GM23338 (cell line): ENCODE results near the gene MAP3K13. TPM values are rescaled to one million over a fixed set of nuclear protein-coding genes. Genes with fewer than 3 reads are reported as not detected.

ENCODE experiments used
- ATAC-seq: fragments of 200-7000 bp; cut with Tn5 transposase; 3 replicates; pipeline ENCODE4 v1.9.1; 2020
- DNase-seq: peaks from one replicate; pipeline ENCODE4 v3.0.0-alpha.2; 2015; ENCODE audit warnings: low spot score
- H2AFZ ChIP-seq: fragments of 200-600 bp; sonication (generic); 2 replicates; pipeline ENCODE4 v1.8.0; 2016; ENCODE audit warnings: antibody characterized with exemption, mild to moderate bottlenecking, moderate library complexity
- H3F3A ChIP-seq: fragments of 200-600 bp; sonication (generic); replicated peaks from 2 replicates; pipeline ENCODE4 v1.8.0; 2017; ENCODE audit warnings: antibody characterized with exemption, mixed run types, low read depth
- H3K27ac ChIP-seq: fragments of 200-600 bp; sonication (generic); 2 replicates; pipeline ENCODE4 v1.6.1; 2016; ENCODE audit warnings: low read depth
- H3K27me3 ChIP-seq: fragments of 200-600 bp; sonication (generic); 2 replicates; pipeline ENCODE4 v1.8.0; 2016; ENCODE audit warnings: mild to moderate bottlenecking, mixed run types, moderate library complexity; ENCODE audit not compliant: insufficient read depth
- H3K36me3 ChIP-seq: fragments of 200-600 bp; sonication (generic); 2 replicates; pipeline ENCODE4 v1.8.0; 2016; ENCODE audit warnings: mild to moderate bottlenecking; ENCODE audit not compliant: insufficient read depth
- H3K4me1 ChIP-seq: fragments of 200-600 bp; sonication (generic); 2 replicates; pipeline ENCODE4 v1.8.0; 2016; ENCODE audit warnings: mild to moderate bottlenecking, moderate library complexity; ENCODE audit not compliant: insufficient read depth
- H3K4me2 ChIP-seq: fragments of 200-600 bp; sonication (generic); 2 replicates; pipeline ENCODE4 v1.7.1; 2017; ENCODE audit warnings: mixed run types
- H3K4me3 ChIP-seq: fragments of 200-600 bp; sonication (generic); 2 replicates; pipeline ENCODE4 v1.6.1; 2016; ENCODE audit warnings: mixed run types
- H3K79me2 ChIP-seq: fragments of 200-600 bp; sonication (generic); replicated peaks from 2 replicates; pipeline ENCODE4 v1.8.0; 2017; ENCODE audit warnings: mild to moderate bottlenecking; ENCODE audit not compliant: insufficient read depth
- H3K9me2 ChIP-seq: fragments of 200-600 bp; sonication (generic); 2 replicates; pipeline ENCODE4 v1.8.0; 2017; ENCODE audit not compliant: insufficient read depth
- H4K20me1 ChIP-seq: fragments of 200-600 bp; sonication (generic); replicated peaks from 2 replicates; pipeline ENCODE4 v1.8.0; 2017; ENCODE audit warnings: mild to moderate bottlenecking; ENCODE audit not compliant: insufficient read depth
- H3K27ac Mint-ChIP-seq: 2 replicates; pipeline ENCODE4 v1.8.0; 2020; ENCODE audit warnings: inconsistent platforms, mild to moderate bottlenecking, moderate library complexity, mixed read lengths
- H3K27me3 Mint-ChIP-seq: 3 replicates; pipeline ENCODE4 v1.8.0; 2022; ENCODE audit warnings: low read depth, mild to moderate bottlenecking, moderate library complexity, mixed read lengths, inconsistent platforms; ENCODE audit not compliant: insufficient read depth, poor library complexity
- H3K36me3 Mint-ChIP-seq: 3 replicates; pipeline ENCODE4 v1.8.0; 2021; ENCODE audit warnings: low read depth, mild to moderate bottlenecking, inconsistent platforms, moderate library complexity, mixed read lengths
- H3K4me1 Mint-ChIP-seq: 3 replicates; pipeline ENCODE4 v1.8.0; 2020; ENCODE audit warnings: mild to moderate bottlenecking, inconsistent platforms, mixed read lengths
- H3K4me3 Mint-ChIP-seq: 3 replicates; pipeline ENCODE4 v1.8.0; 2021; ENCODE audit warnings: moderate library complexity, mild to moderate bottlenecking, inconsistent platforms, mixed read lengths
- H3K9me3 Mint-ChIP-seq: 3 replicates; pipeline ENCODE4 v1.8.0; 2020; ENCODE audit warnings: moderate library complexity, mild to moderate bottlenecking, inconsistent platforms, mixed read lengths
- EZH2phosphoT487 ChIP-seq: fragments of 200-600 bp; sonication (generic); IDR thresholded peaks from one replicate; pipeline ENCODE4 v1.8.1; 2018; ENCODE audit warnings: antibody characterized with exemption; ENCODE audit not compliant: unreplicated experiment
- NANOG ChIP-seq: IDR thresholded peaks from 2 replicates; pipeline ENCODE4 v1.6.1; 2016; ENCODE audit warnings: antibody characterized with exemption, borderline replicate concordance
- POLR2AphosphoS5 ChIP-seq: IDR thresholded peaks from 2 replicates; pipeline ENCODE4 v1.6.1; 2016; ENCODE audit warnings: antibody characterized with exemption, low read depth
- STAT1 ChIP-seq: IDR thresholded peaks from one replicate; pipeline ENCODE4 v1.6.1; 2016; ENCODE audit warnings: antibody characterized with exemption; ENCODE audit not compliant: unreplicated experiment
- polyA plus RNA-seq: library from polyadenylated mRNA; unstranded; fragments of >200 nt; fragmentation: Nextera tagmentation; extraction: Ambion mirVana; gene quantifications from 2 replicates; pipeline ENCODE4 v1.2.1, GENCODE V29; 2016
- total RNA-seq: library from RNA; depleted of rRNA; stranded (reverse); fragments of >200 nt; shearing (Covaris generic); gene quantifications from 2 replicates; pipeline ENCODE4 v1.2.3, GENCODE V29; 2014
- TF ChIP-seq, protein P1 (sequence below), 2 experiments: fragments of 200-600 bp in 1 of 2; sonication (generic) in 1 of 2; conservative IDR thresholded peaks; 2 replicates each; pipeline versions ENCODE4 v1.5.1 to v1.6.1; 2016 to 2017; ENCODE audit warnings: antibody characterized with exemption in 2 of 2, low read depth in 2 of 2, mild to moderate bottlenecking in 2 of 2, moderate library complexity in 1 of 2
- TF ChIP-seq, protein P2 (sequence below): IDR thresholded peaks from one replicate; pipeline ENCODE4 v1.6.1; 2018; ENCODE audit warnings: antibody characterized with exemption; ENCODE audit not compliant: unreplicated experiment
- TF ChIP-seq, protein P3 (sequence below): IDR thresholded peaks from 2 replicates; pipeline ENCODE4 v1.6.1; 2016; ENCODE audit warnings: antibody characterized with exemption

MAP3K13 gene
- total and polyA plus RNA-seq, 2 experiments from 2014 or later = 10.7 to 129 TPM

DNA sequence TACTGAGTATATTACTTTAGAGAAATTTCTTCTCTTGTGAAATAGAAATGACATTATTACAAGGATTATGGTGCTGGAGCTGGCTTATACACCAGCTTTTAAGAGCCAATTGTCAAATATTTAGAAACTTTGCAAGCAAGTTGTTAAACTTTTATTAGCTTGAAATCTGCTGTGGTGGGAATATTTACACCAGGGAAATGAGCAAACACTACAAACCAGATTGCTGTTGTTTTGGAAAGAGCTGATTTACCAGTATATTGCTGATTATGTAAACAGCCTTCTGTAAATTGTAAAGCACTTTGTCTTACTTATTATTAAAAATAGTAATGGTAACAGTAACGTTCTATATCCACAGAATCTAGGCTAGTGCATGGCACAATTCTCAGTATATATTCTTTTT lies 61.5 kb downstream of the MAP3K13 start:
- Histone ChIP-seq H3K79me2 (no peaks in the 10 kb centered on the region), H3K27me3 (no peaks in the 10 kb centered on the region), H2AFZ (no peak overlapping the region), H3K4me1 (no peaks in the 10 kb centered on the region), H3F3A (no peaks in the 10 kb centered on the region), H3K36me3 (no peaks in the 10 kb centered on the region), H3K4me2 (no peak overlapping the region), H3K27ac (no peak overlapping the region), H3K4me3 (no peak overlapping the region), H4K20me1 (no peaks in the 10 kb centered on the region), H3K9me2 (no peaks in the 10 kb centered on the region)
- no peak overlapping the region for H3K4me3 Mint-ChIP-seq
- H3K36me3 Mint-ChIP-seq = no peaks in the 10 kb centered on the region
- no peaks in the 10 kb centered on the region for H3K27me3 Mint-ChIP-seq
- H3K27ac Mint-ChIP-seq = no peak overlapping the region
- no peaks in the 10 kb centered on the region for H3K9me3 Mint-ChIP-seq
- no peak for TF ChIP-seq EZH2phosphoT487
- 0 out of 3 replicates have a peak, but pooled peaks cover 6% of the 10 kb centered on the region for H3K4me1 Mint-ChIP-seq
- ATAC-seq = no peak
- DNase-seq = no peak

DNA sequence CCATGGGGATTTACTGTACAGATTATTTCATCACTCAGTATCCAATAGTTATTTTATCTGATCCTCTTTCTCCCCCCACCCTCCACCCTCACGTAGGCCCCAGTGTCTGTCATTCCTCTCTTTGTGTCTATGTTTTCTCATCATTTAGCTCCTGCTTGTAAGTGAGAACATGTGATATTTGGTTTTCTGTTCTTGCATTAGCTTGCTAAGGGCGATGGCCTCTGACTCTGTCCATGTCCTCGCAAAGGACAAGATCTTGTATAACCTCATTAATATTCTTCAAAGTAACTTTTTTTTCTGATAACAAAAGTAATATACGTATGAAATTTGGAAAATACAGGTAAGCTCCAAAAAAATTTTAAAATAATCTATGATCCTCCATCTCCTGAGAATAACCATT lies 67.4 kb downstream of the MAP3K13 start:
- no peaks in the 10 kb centered on the region for H3K27me3 Mint-ChIP-seq
- ATAC-seq (no peak), DNase-seq (no peak)
- Histone ChIP-seq H3K4me2 (no peak overlapping the region), H3K9me2 (no peaks in the 10 kb centered on the region), H3K4me1 (no peaks in the 10 kb centered on the region), H3K4me3 (no peak overlapping the region), H3K79me2 (no peaks in the 10 kb centered on the region), H4K20me1 (no peaks in the 10 kb centered on the region), H3F3A (no peaks in the 10 kb centered on the region), H3K27me3 (no peaks in the 10 kb centered on the region), H3K27ac (no peak overlapping the region), H2AFZ (no peak overlapping the region), H3K36me3 (no peaks in the 10 kb centered on the region)
- no peaks in the 10 kb centered on the region for H3K36me3 Mint-ChIP-seq
- no peak for TF ChIP-seq NANOG
- TF ChIP-seq POLR2AphosphoS5 = no peak
- TF ChIP-seq STAT1 = no peak
- no peaks in the 10 kb centered on the region for H3K9me3 Mint-ChIP-seq
- no peak overlapping the region for H3K27ac Mint-ChIP-seq
- H3K4me1 Mint-ChIP-seq = 0 out of 3 replicates have a peak, but pooled peaks cover 3% of the 10 kb centered on the region
- no peak overlapping the region for H3K4me3 Mint-ChIP-seq

DNA sequence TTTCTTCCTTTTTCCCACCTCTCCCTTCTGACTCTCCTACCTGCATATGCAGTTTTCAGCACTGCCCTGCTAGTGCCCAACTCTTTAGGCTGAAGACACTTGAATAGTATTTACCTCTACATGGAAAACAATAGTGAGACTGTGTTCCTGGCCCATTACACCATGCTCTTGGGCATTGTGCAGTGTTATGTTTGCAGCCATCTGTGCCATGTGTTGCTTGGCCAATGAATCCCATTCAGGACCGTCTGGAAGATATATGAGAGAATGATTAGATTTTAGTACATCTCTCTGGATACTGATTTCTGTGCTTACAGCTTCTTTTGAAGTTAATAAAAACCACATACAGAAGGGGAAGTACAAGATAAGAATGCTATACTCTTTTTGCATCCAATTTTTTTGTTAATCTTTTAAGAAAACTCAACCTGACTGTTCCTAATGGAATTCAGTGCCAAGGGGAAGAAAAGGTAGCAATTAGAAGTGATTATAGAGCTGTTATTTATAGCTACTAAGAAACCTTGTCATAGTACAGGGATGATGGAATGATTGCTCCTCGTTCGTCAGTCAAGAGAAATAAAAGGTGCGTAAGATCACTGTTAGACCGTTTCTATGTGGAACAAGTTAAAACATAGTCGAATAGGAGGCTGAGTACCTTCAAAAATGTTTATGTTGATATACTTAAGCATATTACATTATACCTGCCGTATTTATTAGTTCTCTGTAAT lies 77.0 kb downstream of the MAP3K13 start:
- ATAC-seq (no peak), DNase-seq (no peak)
- Mint-ChIP-seq H3K4me1 (no peaks in the 10 kb centered on the region), H3K36me3 (no peaks in the 10 kb centered on the region), H3K27me3 (no peaks in the 10 kb centered on the region), H3K9me3 (no peaks in the 10 kb centered on the region), H3K4me3 (no peak overlapping the region), H3K27ac (no peak overlapping the region)
- no peaks in the 10 kb centered on the region for H3K27me3 ChIP-seq
- no peaks in the 10 kb centered on the region for H4K20me1 ChIP-seq
- no peaks in the 10 kb centered on the region for H3K4me1 ChIP-seq
- H3K4me3 ChIP-seq = no peak overlapping the region
- H3K79me2 ChIP-seq = no peaks in the 10 kb centered on the region
- H3K27ac ChIP-seq = no peak overlapping the region
- no peaks in the 10 kb centered on the region for H3K9me2 ChIP-seq
- no peak overlapping the region for H2AFZ ChIP-seq
- H3K36me3 ChIP-seq = no peaks in the 10 kb centered on the region
- H3K4me2 ChIP-seq = no peak overlapping the region
- H3F3A ChIP-seq = no peaks in the 10 kb centered on the region
- TF ChIP-seq, protein P1, sequence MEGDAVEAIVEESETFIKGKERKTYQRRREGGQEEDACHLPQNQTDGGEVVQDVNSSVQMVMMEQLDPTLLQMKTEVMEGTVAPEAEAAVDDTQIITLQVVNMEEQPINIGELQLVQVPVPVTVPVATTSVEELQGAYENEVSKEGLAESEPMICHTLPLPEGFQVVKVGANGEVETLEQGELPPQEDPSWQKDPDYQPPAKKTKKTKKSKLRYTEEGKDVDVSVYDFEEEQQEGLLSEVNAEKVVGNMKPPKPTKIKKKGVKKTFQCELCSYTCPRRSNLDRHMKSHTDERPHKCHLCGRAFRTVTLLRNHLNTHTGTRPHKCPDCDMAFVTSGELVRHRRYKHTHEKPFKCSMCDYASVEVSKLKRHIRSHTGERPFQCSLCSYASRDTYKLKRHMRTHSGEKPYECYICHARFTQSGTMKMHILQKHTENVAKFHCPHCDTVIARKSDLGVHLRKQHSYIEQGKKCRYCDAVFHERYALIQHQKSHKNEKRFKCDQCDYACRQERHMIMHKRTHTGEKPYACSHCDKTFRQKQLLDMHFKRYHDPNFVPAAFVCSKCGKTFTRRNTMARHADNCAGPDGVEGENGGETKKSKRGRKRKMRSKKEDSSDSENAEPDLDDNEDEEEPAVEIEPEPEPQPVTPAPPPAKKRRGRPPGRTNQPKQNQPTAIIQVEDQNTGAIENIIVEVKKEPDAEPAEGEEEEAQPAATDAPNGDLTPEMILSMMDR (conservative IDR thresholded peaks at IDR 0.05; ENCODE audit: low read depth in 2 of 2) = no peak
- TF ChIP-seq, protein P2, sequence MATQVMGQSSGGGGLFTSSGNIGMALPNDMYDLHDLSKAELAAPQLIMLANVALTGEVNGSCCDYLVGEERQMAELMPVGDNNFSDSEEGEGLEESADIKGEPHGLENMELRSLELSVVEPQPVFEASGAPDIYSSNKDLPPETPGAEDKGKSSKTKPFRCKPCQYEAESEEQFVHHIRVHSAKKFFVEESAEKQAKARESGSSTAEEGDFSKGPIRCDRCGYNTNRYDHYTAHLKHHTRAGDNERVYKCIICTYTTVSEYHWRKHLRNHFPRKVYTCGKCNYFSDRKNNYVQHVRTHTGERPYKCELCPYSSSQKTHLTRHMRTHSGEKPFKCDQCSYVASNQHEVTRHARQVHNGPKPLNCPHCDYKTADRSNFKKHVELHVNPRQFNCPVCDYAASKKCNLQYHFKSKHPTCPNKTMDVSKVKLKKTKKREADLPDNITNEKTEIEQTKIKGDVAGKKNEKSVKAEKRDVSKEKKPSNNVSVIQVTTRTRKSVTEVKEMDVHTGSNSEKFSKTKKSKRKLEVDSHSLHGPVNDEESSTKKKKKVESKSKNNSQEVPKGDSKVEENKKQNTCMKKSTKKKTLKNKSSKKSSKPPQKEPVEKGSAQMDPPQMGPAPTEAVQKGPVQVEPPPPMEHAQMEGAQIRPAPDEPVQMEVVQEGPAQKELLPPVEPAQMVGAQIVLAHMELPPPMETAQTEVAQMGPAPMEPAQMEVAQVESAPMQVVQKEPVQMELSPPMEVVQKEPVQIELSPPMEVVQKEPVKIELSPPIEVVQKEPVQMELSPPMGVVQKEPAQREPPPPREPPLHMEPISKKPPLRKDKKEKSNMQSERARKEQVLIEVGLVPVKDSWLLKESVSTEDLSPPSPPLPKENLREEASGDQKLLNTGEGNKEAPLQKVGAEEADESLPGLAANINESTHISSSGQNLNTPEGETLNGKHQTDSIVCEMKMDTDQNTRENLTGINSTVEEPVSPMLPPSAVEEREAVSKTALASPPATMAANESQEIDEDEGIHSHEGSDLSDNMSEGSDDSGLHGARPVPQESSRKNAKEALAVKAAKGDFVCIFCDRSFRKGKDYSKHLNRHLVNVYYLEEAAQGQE = no peak
- TF ChIP-seq, protein P3, sequence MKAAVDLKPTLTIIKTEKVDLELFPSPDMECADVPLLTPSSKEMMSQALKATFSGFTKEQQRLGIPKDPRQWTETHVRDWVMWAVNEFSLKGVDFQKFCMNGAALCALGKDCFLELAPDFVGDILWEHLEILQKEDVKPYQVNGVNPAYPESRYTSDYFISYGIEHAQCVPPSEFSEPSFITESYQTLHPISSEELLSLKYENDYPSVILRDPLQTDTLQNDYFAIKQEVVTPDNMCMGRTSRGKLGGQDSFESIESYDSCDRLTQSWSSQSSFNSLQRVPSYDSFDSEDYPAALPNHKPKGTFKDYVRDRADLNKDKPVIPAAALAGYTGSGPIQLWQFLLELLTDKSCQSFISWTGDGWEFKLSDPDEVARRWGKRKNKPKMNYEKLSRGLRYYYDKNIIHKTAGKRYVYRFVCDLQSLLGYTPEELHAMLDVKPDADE = no peak
